HL-60 (cell line): ENCODE results near the gene C2orf80.

Source experiments
- DNase-seq, 2 experiments: peaks; one replicate each; pipeline ENCODE4 v3.0.0-alpha.2; 2010 to 2020; ENCODE audit warnings: low read depth in 1 of 2, low spot score in 1 of 2
- H3K27ac ChIP-seq: fragments of 250-450 bp; sonication (Bioruptor Pico); replicated peaks from 2 replicates; pipeline ENCODE4 v1.5.1; 2020; ENCODE audit warnings: mild to moderate bottlenecking, moderate library complexity
- H3K27me3 ChIP-seq: fragments of 250-450 bp; sonication (Bioruptor Pico); 2 replicates; pipeline ENCODE4 v1.5.1; 2021; ENCODE audit warnings: mild to moderate bottlenecking, moderate library complexity; ENCODE audit not compliant: insufficient read depth, poor library complexity, severe bottlenecking
- H3K4me3 ChIP-seq: replicated peaks from 2 replicates; pipeline ENCODE4 v1.5.1; 2011; ENCODE audit warnings: mild to moderate bottlenecking, control low read depth, low read length; ENCODE audit not compliant: insufficient read depth
- GABPA ChIP-seq: IDR thresholded peaks from 2 replicates; pipeline ENCODE4 v1.6.1; 2012; ENCODE audit warnings: low read depth
- POLR2AphosphoS5 ChIP-seq: IDR thresholded peaks from 2 replicates; pipeline ENCODE4 v1.6.1; 2012; ENCODE audit warnings: low read depth
- SPI1 ChIP-seq: IDR thresholded peaks from 2 replicates; pipeline ENCODE4 v1.6.1; 2012; ENCODE audit warnings: low read depth, mild to moderate bottlenecking, borderline replicate concordance
- TF ChIP-seq, protein P1 (sequence below): IDR thresholded peaks from one replicate; pipeline ENCODE4 v1.5.1; 2011; ENCODE audit warnings: low read length, control low read depth, inconsistent platforms; ENCODE audit not compliant: insufficient read depth
- TF ChIP-seq, protein P2 (sequence below): IDR thresholded peaks from 2 replicates; pipeline ENCODE4 v1.6.1; 2012; ENCODE audit warnings: low read depth; ENCODE audit not compliant: insufficient replicate concordance

Gene C2orf80

DNA sequence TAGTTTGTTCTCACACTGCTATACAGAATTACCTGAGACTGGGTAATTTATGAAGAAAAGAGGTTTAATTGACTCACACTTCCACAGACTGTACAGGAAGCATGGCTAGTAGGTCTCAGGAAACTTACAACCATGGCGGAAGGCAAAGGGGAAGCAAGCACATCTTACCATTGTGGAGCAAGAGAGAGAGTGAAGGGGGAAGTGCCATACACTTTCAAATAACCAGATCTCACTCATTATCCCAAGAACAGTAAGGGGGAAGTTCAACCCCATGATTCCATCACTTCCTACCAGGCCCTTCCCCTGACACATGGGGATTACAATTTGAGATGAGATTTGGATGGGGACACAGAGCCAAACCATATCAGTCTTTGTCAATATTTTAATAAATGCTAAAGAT is 38.9 kb downstream of the C2orf80 start:
- Histone ChIP-seq H3K27ac (no peak overlapping the region), H3K4me3 (no peak overlapping the region), H3K27me3 (no peaks in the 10 kb centered on the region)
- DNase-seq = peak; percentile 38 to 63
- TF ChIP-seq GABPA (no peak), SPI1 (peak; percentile 81; the same call in 1 of the 2 replicates)

DNA sequence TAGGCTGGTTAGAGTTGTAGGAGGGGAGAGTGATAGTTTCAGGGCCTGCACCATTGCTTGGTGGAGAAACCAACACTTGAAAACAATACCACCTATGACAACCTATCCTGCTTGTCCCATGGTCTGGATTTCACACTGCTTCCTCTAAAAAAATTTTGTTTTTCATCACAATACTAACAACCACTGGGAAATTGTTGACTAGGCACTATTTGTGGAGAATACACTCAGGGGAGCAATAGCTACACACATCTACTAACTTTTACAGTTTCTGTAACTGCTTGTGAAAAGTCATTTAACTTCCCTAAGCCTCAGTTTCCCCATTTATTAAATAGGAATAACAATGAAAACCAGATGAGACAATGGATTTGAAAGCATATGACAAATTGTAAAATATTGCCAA is 39.7 kb downstream of the C2orf80 start:
- no peaks in the 10 kb centered on the region for H3K27me3 ChIP-seq
- TF ChIP-seq, protein P1, sequence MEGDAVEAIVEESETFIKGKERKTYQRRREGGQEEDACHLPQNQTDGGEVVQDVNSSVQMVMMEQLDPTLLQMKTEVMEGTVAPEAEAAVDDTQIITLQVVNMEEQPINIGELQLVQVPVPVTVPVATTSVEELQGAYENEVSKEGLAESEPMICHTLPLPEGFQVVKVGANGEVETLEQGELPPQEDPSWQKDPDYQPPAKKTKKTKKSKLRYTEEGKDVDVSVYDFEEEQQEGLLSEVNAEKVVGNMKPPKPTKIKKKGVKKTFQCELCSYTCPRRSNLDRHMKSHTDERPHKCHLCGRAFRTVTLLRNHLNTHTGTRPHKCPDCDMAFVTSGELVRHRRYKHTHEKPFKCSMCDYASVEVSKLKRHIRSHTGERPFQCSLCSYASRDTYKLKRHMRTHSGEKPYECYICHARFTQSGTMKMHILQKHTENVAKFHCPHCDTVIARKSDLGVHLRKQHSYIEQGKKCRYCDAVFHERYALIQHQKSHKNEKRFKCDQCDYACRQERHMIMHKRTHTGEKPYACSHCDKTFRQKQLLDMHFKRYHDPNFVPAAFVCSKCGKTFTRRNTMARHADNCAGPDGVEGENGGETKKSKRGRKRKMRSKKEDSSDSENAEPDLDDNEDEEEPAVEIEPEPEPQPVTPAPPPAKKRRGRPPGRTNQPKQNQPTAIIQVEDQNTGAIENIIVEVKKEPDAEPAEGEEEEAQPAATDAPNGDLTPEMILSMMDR = no peak
- TF ChIP-seq GABPA = no peak
- TF ChIP-seq, protein P2, sequence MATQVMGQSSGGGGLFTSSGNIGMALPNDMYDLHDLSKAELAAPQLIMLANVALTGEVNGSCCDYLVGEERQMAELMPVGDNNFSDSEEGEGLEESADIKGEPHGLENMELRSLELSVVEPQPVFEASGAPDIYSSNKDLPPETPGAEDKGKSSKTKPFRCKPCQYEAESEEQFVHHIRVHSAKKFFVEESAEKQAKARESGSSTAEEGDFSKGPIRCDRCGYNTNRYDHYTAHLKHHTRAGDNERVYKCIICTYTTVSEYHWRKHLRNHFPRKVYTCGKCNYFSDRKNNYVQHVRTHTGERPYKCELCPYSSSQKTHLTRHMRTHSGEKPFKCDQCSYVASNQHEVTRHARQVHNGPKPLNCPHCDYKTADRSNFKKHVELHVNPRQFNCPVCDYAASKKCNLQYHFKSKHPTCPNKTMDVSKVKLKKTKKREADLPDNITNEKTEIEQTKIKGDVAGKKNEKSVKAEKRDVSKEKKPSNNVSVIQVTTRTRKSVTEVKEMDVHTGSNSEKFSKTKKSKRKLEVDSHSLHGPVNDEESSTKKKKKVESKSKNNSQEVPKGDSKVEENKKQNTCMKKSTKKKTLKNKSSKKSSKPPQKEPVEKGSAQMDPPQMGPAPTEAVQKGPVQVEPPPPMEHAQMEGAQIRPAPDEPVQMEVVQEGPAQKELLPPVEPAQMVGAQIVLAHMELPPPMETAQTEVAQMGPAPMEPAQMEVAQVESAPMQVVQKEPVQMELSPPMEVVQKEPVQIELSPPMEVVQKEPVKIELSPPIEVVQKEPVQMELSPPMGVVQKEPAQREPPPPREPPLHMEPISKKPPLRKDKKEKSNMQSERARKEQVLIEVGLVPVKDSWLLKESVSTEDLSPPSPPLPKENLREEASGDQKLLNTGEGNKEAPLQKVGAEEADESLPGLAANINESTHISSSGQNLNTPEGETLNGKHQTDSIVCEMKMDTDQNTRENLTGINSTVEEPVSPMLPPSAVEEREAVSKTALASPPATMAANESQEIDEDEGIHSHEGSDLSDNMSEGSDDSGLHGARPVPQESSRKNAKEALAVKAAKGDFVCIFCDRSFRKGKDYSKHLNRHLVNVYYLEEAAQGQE = no peak
- no peak for TF ChIP-seq SPI1
- no peak for TF ChIP-seq POLR2AphosphoS5
- H3K4me3 ChIP-seq = no peak overlapping the region
- H3K27ac ChIP-seq = no peak overlapping the region
- DNase-seq = no peak

GRCh38 chr2:208148803-208149202 is 41.0 kb downstream of the C2orf80 start:
- Histone ChIP-seq H3K4me3 (no peak overlapping the region), H3K27me3 (no peaks in the 10 kb centered on the region), H3K27ac (no peak overlapping the region)
- TF ChIP-seq, protein P2 = no peak
- TF ChIP-seq SPI1 (no peak), POLR2AphosphoS5 (no peak), GABPA (no peak)
- TF ChIP-seq, protein P1 = no peak
- no peak for DNase-seq

DNA sequence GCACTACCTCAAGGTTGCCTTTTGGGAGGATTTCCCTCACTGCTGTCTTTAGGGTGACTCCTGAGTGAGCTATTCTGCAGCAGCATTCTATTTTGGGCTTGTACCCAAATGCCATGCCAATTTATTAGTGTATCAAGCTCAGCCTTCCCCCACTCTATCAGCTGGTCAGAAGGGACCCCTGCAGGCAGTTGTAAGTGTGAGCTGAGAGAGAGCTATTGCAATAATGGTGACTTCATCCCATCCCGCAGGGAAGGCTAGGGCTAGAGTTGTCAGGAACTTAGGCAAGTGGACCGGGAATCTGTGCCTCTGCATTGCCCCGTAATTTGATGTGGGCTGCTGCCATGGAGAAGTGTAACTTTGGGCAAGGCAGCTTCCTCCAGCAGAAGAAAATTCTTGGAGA is 42.1 kb downstream of the C2orf80 start:
- no peak for DNase-seq
- no peak for TF ChIP-seq GABPA
- TF ChIP-seq, protein P1 = no peak
- TF ChIP-seq SPI1 = no peak
- TF ChIP-seq POLR2AphosphoS5 = no peak
- H3K27ac ChIP-seq = no peak overlapping the region
- H3K27me3 ChIP-seq = no peaks in the 10 kb centered on the region
- H3K4me3 ChIP-seq = no peak overlapping the region
